A549 (cell line): ENCODE measurements around the gene FUT6.

Source experiments
- CTCF ChIP-seq: fragments of >200 bp; sonication (Bioruptor Twin); formaldehyde crosslinking; IDR thresholded peaks from 3 replicates; pipeline ENCODE4 v1.5.1; 2016
- EP300 ChIP-seq, 2 experiments: fragments of >200 bp; sonication (Bioruptor Twin); formaldehyde crosslinking; IDR thresholded peaks; 2 replicates in 1 of 2; 3 replicates in 1 of 2; pipeline ENCODE4 v1.6.1; 2016 to 2017
- MAFK ChIP-seq: fragments of 450-650 bp; IDR thresholded peaks from 2 replicates; pipeline ENCODE4 v1.6.1; 2014; ENCODE audit not compliant: partially characterized antibody
- POLR2A ChIP-seq: IDR thresholded peaks from 2 replicates; pipeline ENCODE4 v1.6.1; 2012; ENCODE audit warnings: mild to moderate bottlenecking, low read length
- REST ChIP-seq: fragments of 200-600 bp; sonication (generic); IDR thresholded peaks from 2 replicates; pipeline ENCODE4 v1.6.1; 2016; ENCODE audit warnings: antibody characterized with exemption, mild to moderate bottlenecking, moderate library complexity
- SREBF2 ChIP-seq: fragments of 450-650 bp; IDR thresholded peaks from 2 replicates; pipeline ENCODE4 v1.6.1; 2014; ENCODE audit warnings: mild to moderate bottlenecking, moderate library complexity
- TF ChIP-seq, protein P1 (sequence below): IDR thresholded peaks from 2 replicates; pipeline ENCODE4 v1.6.1; 2012

GRCh38 chr19:5839065-5840017, at the start of gene FUT6:
- no peak for TF ChIP-seq CTCF
- TF ChIP-seq POLR2A, result no peak
- TF ChIP-seq SREBF2, result no peak
- no peak for TF ChIP-seq MAFK
- no peak for TF ChIP-seq EP300 (IDR thresholded peaks at IDR 0.05)
- no peak for TF ChIP-seq REST
- TF ChIP-seq, protein P1, sequence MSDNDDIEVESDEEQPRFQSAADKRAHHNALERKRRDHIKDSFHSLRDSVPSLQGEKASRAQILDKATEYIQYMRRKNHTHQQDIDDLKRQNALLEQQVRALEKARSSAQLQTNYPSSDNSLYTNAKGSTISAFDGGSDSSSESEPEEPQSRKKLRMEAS, result no peak
